ENCODE results near the gene S1PR2.
"Not testable (repeated sequence)": the region's sequence is repeated elsewhere in the genome, so short reads cannot be mapped to it uniquely, and the experiment has no call there.

Gene S1PR2

DNA sequence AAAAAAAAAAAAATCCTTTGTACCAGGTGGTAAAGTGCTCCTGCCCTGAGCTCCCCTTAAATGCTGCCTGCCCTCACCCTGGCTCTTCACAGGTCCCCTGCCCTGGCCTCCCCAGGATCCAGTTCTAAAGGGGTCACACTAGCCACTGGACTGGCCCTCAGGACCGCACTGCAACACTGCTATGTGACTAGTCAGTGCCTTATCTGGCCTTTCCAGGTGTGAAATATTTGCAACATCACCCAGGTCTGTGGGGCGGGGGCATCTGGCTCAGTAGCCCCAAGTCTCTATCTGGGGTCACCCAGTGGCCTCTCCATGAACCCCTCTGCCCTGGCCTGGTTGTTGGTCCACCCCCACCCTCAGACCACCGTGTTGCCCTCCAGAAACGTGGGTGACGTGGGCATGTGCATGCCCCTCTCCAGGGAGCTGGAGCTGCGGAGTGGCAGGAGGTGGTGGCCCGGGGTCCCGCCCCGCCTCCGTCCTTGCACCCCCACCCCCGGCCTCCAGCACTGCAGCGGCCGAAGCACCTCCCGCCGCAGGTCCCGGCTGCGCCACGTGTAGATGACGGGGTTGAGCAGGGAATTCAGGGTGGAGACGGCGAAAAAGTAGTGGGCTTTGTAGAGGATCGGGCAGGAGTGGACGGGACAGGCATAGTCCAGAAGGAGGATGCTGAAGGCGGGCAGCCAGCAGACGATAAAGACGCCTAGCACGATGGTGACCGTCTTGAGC is 7.5 kb downstream of the S1PR2 start:
- no peak for DNase-seq (ENCODE audit: low read depth)

DNA sequence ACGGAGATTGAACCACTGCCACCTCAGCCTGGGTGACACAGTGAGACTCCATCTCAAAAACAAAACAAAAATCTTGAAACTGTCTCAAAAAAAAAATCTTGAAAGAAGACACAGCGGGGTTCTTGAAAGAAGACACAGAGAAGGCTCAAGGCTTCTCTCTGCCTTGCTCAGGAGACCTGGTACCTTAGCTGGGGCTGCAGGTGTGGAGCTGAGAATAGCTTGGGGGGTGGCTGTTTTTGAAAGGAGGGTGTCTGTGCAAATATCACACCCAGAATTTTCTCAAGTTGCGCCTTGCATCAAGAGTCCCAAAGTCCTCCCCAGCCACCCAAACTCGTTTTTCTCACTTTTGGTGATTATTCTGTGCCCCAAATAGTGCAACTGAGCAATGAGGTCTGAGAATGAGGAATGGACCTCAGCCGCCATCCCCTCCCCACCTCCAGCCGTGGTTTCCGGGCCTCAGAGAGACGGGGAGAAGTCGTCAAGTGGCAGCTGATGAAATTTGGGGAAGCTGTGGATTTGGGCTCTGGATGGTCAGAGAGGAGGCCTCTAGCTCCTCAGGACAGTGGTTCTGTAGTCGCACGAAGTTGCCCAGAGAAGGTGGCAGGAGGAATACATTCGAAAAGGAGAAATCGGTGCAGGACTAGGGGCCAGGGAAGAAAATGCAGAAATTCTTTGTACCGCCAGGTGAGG is 8.8 kb downstream of the S1PR2 start:
- DNase-seq (ENCODE audit: low read depth): no peak

DNA sequence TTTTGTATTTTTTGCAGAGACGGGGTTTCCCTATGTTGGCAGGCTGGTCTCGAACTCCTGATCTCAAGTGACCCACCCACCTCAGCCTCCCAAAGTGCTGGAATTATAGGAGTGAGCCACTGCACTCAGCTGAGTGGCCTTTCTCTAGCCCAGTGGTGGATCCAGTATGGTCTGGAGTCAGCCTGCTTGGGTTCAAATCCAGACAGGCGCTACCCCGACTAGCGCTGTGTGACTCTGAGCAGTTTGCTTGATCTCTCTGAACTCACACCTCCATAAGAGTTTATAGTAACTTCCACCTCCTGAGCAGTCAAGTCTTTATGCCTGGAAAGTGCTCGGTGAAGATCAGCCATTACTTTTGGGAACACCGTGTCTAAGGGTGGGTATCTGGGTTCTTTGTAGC is 10.4 kb downstream of the S1PR2 start:
- no peak for DNase-seq (ENCODE audit: low read depth)

DNA sequence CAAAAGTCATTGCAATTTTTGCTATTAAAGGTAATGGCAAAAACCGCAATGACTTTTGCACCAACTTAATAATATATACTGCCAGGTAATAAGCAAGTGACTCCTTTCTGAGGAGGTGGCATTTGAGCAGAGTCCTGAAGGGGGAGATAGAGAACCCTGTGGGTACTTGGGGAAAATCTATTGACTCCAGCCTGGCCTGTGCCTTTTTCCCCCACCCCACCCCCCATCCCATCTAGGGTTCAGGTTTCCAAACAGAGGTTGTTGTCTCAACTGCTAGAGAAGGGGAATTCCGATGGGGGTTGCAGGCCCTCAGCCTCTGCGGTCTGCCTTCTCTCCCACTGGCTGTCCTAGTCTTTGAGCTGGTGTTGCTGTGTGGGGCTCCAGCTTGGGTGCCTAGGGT is 11.5 kb downstream of the S1PR2 start:
- DNase-seq (ENCODE audit: low read depth): no peak

DNA sequence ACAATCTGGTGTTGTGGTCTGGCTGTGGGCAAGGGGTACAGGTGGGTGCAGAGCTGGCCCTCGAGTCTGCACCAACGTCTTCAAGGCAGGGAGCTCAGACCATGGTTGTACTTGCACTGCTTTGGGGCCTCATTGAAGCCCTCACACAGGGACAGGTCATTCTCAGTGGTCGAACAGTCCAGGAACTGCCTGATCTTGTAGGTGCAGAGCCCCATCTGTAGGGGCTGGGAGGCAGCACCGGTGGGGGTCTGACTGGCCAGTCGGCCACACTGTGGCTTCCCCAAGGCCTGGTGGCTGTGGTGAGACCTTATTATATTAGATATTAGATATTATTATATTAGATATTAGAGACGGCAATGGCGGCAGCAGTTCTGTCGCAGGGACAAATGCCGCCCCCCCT is 14.0 kb downstream of the S1PR2 start:
- DNase-seq (ENCODE audit: low read depth): no peak

DNA sequence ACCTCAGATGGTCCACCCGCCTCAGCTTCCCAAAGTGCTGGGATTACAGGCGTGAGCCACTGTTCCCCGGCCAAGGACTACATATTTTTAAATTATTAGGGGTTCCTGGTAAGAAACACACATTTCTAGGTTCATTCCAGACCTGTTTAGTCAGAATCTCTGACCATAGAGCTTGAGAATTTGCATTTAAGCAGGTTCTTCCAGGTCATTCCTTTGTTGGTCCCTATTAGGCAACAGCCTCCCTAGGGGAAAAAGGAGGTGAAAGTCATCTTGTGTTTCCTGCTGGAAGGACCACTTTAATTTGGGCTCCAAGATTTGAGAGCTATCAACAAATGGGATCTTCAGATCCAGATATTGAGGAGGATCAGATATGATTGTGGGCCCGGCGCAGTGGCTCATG is 16.3 kb downstream of the S1PR2 start:
- DNase-seq (ENCODE audit: low read depth): no peak

DNA sequence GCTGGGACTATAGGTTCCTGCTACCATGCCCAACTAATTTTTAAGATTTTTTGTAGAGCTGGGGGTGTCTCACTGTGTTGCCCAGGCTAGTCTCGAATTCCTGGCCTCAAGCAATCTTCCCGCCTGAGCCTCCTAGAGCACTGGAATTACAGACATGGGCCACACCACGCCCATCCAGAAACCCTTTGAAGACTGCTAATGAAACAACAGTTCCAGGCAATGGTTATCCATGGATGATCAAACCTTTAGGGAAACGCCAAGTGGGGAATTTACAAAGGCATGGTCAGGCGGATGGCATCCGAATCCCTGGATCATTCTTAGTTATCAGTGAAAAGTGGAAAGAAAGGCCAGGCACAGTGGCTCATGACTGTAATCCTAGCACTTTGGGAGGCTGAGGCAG is 19.4 kb downstream of the S1PR2 start:
- no peak for DNase-seq (ENCODE audit: low read depth)

DNA sequence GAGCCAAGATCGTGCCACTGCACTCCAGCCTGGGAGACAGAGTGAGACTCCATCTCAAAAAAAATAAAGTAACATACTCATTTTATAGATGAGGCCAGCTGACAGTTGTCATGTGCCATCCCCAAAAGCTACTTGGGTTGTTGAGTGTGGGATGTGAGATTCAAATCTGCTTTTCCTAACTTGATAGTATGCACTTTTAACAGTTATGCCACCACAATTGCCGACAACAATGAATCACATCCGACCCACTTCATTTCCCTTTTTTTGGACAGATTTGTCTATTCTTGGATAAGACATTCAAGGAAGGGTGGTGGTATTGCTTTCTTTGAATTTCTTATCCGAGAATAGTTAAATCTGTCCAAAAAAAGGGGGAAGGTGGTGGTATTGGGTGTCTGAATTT is 20.1 kb downstream of the S1PR2 start:
- DNase-seq (ENCODE audit: low read depth): no peak

DNA sequence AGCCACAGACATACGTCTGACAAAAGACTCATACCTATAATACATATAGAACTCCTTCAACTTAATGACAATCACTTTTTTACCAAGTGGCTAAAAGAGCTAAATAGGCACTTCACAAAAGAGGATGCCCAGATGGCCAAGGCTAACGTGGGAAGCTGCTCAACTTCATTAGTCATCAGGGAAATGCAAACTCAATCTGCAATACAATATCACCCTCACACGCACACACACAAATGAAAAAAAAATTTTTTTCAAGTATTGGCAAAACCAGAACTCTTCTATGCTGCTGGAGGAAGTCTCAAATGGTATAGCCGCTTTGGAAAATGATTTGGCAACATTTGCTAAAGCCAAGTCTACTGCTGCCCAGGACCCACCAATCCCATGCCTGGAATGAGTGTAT is 21.8 kb downstream of the S1PR2 start:
- no peak for DNase-seq (ENCODE audit: low read depth)

DNA sequence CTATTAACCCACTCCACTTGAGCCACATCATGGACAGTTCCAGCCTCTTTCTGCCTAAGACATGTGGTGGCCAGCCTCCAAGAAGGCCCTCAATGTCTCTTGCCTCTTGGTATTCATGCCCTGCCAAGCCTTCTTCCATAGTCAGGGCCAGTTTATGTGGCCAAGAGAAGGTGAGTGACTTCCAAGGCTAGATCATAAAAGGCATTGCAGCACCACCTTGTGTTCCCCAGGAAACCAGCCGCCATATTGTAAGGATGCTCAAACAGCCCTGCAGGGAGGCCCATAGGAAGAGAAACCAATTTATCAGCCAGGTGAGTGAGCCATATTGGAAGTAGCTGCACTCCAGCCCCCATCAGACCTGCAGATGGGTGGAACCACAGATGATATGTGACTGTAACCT is 24.1 kb downstream of the S1PR2 start:
- no peak for DNase-seq (ENCODE audit: low read depth)

DNA sequence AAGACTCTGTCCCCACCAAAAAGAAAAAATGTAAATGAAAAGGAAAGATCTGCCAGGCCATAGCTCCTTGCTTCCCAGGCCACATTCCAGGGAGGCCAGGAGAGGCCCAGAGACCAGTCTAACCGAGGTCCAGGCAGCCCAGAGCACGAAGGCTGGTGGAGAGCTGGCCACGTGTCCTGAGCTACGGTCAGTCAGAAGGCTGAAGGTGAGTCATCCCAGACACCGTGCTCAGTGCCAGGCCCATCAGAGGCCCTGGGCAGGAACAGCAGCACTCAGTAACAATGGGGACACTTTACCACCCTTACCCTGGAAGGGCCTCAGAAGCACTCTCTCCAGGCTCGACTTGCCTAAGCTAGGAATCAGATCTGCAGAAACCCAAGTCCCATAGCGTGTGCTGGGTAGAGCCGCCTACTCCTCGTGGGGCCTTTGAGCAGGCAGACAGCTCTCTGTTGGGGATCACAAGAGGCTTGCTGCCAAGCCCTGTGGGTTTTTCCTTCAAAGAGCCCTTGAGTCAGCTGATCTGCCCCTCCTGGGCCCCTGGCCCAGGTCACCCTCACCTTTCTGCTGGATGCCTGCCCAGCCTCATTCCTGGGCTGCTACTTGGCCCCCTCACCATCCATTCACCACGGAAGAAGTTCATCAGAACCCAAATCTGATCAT is 24.8 kb downstream of the S1PR2 start:
- no peak for DNase-seq (ENCODE audit: low read depth)

DNA sequence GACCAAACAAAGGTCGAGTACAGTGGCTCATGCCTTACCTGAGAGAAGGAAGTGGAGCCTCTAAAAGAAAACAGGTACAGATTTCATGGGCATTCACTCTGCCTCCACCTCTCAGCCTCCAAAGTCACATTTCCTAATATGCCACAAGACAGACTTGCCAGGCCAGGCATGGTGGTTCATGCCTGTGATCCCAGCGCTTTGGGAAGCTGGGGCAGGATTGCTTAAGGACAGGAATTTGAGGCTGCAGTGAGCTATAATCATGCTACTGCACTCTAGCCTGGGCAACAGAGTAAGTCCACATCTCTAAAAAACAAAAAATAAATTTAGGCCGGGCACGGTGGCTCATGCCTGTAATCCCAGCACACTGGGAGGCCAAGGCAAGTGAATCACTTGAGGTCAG is 25.5 kb downstream of the S1PR2 start:
- no peak for DNase-seq (ENCODE audit: low read depth)

DNA sequence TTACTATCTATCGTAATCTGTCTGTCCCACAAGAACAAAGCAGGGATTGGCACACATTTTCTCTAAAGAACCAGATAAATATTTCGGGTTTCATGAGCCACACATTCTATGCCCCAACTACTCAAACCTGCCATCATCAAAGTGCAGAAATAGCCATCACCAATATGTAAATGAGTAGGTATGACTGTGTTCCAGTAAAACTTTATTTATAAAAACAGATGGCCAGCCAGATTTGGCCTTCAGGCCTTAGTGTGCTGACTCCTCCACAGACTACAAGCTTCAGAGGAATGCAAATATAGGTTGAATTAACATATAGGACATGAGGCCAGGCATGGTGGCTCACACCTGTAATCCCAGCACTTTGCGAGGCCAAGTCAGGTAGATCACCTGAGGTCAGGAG is 27.4 kb downstream of the S1PR2 start:
- no peak for DNase-seq (ENCODE audit: low read depth)

DNA sequence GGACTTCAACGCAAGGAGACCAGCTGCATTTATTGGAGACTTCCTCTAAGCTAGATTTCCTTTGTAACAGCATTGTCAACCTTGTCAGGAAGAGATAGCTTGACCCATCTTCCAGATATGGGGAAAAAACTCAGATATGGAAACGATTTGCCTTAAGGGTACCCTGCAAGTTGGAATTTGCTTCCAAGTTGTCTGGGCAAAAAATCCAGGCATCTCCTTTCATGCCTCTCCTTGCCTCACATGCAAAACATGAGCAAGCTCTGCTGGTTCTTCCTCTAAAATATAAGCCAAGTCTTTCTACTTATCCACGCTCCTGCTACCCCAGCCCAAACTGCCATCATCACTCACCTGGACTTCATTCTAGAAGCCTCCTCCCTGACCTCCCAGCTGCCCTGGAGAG is 30.0 kb downstream of the S1PR2 start:
- no peak for DNase-seq (ENCODE audit: low read depth)

DNA sequence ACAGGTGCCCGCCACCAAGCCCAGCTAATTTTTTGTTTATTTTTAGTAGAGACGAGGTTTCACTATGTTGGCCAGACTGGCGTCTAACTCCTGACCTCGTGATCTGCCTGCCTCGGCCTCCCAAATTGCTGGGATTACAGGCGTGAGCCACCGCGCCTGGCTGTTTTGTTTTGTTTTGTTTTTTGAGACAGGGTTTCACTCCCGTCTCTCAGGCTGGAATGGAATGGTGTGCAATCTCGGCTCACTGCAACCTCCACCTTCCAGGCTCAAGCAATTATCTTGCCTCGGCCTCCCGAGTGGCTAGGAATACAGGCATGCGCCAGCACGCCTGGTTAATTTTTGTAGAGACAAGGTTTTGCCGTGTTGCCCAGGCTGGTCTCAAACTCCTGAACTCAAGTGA is 31.0 kb downstream of the S1PR2 start:
- DNase-seq (ENCODE audit: low read depth): not testable (repeated sequence)

DNA sequence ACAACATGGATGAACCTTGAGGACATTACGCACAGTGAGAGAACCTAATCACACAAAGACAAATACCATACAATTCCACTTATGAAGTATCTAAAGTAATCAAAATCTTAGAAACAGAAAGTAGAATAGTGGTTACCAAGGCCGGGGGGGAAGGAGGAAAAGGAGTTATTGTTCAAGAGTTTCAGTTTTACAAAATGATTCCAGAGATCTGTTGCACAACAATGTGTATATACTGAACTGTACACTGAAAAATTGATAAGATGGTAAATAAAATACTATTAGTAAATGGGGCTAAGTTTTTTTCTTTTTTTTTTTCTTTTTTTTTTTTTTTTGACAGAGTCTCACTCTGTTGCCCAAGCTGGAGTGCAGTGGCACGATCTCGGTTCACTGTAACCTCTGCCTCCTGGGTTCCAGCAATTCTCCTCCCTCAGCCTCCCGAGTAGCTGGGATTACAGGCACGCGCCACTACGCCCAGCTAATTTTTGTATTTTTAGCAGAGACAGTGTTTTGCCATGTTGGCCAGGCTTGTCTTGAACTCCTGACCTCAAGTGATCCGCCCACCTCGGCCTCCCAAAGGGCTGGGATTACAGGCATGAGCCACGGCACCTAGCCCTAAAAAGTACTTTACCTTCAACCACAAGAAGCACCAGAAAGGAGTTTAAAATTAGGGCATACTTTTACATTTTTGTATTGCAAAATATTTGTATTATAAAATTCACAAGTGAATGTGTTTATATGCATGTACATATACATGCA is 32.1 kb downstream of the S1PR2 start:
- DNase-seq (ENCODE audit: low read depth): not testable (repeated sequence)

DNA sequence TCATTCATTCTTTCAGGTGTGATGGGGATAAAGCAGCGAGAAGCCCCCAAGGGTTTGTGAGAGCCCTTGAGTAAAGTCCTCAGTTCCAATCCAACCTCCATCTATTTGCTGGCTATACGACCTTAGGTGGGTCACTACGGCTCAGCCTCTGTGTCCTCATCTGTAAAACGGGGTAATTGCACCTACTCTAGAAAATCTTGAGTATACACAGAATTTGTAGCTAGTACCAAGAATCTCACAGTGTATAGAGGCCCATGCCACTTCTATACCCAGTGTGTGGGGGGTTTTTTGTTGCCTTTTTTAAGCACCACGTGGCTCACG is 36.0 kb downstream of the S1PR2 start:
- DNase-seq (ENCODE audit: low read depth): no peak

DNA sequence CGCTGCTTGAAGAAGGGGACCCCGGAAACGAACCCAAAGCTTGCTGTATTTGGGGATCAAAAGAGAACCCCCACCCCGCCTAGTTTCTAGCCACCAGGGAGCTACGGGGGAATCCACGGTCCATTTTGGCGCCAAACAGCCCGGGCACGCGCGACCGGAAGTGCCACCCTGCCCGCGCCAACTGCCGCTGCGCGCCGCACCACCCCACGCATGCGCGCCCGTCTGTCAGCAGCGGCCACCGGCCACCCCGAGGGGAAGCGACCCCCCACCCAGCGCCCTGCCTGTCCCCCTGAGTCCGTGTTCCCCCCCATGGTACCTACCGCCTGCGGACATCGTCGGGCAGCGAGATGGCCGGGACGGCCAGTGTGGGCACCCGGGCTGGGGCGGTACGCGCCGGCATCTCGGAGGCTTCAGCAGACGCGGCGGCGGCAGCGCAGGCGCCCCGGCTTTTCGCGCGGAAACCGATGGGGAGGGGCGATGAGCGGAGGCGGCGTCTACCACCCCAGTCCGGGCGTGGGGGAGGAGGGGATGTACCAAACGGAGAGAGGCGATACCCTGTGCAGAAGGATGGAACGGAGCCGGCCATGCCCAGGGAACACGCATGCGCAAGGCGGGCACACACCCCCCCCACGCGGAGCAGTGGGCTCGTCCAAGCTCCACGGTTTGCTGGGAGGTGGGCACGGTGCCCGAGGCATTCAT is 36.5 kb downstream of the S1PR2 start, which contains the start of gene DNMT1:
Gene DNMT1 (minus strand): TSS at position 454 of the 699 bp plus-strand sequence. CDS start 54 bp downstream, at position 400.
- peak; percentile 94 for DNase-seq (ENCODE audit: low read depth)

DNA sequence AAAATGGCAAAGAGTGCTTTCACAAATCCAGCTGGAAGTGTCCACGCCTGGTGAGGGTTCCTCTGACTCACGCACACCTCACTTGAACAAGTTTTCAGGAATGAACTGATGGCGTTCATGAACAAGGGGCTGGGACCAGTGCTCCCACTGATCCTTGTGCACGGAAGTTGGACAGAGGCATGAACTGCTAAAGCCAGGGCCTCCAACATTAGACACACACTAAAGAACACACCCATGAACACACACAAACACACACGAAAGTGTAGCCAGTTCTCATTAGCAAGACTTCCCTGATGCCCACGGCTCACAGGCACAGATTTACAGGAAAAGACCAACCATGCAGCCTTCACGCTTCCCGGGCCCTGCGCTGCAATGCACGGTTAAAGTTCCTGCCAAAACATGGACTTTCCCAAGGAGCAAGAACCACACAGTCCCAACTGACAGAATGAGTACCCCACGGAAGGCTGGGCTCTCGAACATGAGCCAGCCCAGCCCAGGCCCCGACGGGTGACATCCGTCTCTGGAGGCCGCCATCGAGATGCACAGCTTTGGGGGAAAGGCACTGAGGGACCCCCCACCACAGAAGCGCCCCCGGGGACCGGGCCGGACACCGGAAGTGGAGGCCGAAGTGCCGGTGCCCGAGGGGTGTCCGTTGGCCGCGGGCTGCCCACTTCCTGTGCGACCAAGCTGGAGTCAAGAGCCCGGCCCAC is 37.2 kb downstream of the S1PR2 start:
- no peak for DNase-seq (ENCODE audit: low read depth)

DNA sequence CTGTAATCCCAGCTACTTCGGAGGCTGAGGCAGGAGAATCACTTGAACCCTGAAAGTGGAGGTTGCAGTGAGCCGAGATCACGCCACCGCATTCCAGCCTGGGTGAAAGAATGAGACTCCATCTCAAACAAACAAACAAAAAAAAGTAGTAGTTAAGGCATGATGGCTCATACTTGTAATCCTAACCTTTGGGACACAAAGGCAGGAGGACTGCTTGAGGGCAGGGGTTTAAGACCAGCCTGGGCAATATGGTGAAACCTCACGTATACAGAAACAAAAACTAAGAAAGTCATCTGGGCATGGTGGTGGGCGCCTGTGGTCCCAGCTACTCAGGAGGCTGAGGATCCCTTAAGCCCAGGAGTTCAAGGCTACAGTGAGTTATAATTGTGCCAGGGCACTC is 38.2 kb downstream of the S1PR2 start:
- DNase-seq (ENCODE audit: low read depth): no peak

DNA sequence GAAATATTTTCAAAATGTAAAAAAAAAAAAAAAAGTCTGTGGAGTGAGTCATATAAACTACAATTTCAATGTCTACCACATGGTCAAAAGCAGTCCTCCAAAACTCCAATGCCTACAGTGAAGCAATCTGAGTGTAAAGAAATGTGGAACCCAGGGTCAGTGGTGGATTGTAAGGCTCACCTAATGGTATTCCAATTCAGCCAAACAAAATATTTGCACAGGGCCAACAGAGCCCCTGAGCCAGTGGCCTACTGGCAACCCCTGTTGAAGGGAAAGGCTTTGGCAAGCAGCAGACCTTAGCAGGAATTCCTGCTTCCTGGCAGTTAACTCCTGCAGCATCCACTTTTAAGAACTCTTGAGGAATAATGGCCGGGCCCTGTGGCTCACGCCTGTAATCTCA is 39.8 kb downstream of the S1PR2 start:
- DNase-seq (ENCODE audit: low read depth): no peak

Data from stimulated activated CD8-positive, alpha-beta memory T cell treated with anti-CD3 and anti-CD28 coated beads, Interleukin-15, amount 100 ng/mL, for 24 hours (primary cell).